Thoracic aorta (tissue), 2 donors: ENCODE results near the gene GLYR1. TPM values are rescaled to one million over a fixed set of nuclear protein-coding genes. Genes with fewer than 3 reads are reported as not detected.

Experiments
- ATAC-seq: fragments of 150-250 bp; one replicate; pipeline ENCODE4 v1.8.0; 2017; ENCODE audit warnings: low read depth; ENCODE audit not compliant: insufficient number of reproducible peaks, low FRiP score
- DNase-seq: peaks from one replicate; pipeline ENCODE4 v3.0.0-alpha.2; 2020; ENCODE audit warnings: low spot score
- H3K27ac ChIP-seq, 2 donors: fragments of 200-600 bp; sonication (generic); 1 replicate in 1 of 2; 2 replicates in 1 of 2; pipeline ENCODE4 v1.5.1; 2016; ENCODE audit warnings: mild to moderate bottlenecking in 2 of 2, moderate library complexity in 2 of 2
- H3K27me3 ChIP-seq: fragments of 200-600 bp; sonication (generic); replicated peaks from 2 replicates; pipeline ENCODE4 v1.6.0; 2016; ENCODE audit warnings: mild to moderate bottlenecking; ENCODE audit not compliant: insufficient read depth
- H3K36me3 ChIP-seq: fragments of 200-600 bp; sonication (generic); one replicate; pipeline ENCODE4 v1.5.1; 2016
- H3K4me1 ChIP-seq, 2 donors: fragments of 200-600 bp; sonication (generic); 1 replicate in 1 of 2; 2 replicates in 1 of 2; pipeline versions ENCODE4 v1.5.1 to v1.6.0; 2016; ENCODE audit warnings: low read depth in 2 of 2, mild to moderate bottlenecking in 1 of 2; ENCODE audit not compliant: control insufficient read depth in 1 of 2
- H3K4me3 ChIP-seq: fragments of 200-600 bp; sonication (generic); 2 replicates; pipeline ENCODE4 v1.5.1; 2016; ENCODE audit warnings: mild to moderate bottlenecking
- H3K9me3 ChIP-seq: fragments of 200-600 bp; sonication (generic); 2 replicates; pipeline ENCODE4 v1.5.1; 2016
- CTCF ChIP-seq: fragments of 200-600 bp; sonication (generic); IDR thresholded peaks from one replicate; pipeline ENCODE4 v1.5.1; 2019; ENCODE audit warnings: antibody characterized with exemption
- total RNA-seq, 2 donors: library from RNA; depleted of rRNA; stranded (reverse); fragments of >200 nt; gene quantifications; one replicate each; pipeline versions ENCODE4 v1.1.0 to v1.2.3, GENCODE V29; 2016

The GLYR1 gene
- total RNA-seq, 2 donors from 2014 or later, result 28.4 to 59.5 TPM

DNA sequence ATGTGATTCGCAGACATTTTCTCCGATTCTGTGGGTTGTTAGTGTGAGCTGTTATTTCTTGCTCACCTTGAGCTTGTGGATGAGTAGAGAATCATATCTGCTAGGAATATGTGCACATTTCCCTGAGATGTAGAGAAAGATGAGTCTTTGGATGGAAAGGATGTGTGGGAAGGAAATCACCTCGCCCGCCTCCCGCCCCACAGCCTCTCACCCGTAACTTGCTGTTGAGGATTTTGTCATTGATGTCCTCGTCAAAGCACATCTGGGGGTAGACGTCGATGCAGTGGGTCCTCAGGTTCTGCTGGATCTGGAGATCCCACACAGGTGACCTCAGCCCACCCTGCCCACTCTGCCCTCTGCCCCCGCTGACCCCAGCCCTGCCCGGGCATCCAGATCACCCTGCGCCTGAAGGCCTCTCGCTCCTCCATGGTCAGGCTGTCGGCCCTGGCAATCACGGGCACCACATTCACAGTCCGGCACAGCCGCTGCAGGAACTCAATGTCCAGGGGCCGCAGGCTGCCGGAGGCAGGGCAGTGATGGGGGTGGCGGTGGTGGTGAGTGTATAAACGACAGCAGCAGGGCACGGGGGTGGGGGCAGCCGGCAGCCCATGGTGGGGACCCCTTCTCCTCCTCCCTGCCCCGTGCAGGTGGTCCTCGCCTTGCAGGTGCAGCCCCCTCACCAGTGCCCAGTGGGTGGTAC lies 63.7 kb downstream of the GLYR1 start:
- Histone ChIP-seq H3K27ac (no peak overlapping the region), H3K27me3 (no peaks in the 10 kb centered on the region), H3K36me3 (no peaks in the 10 kb centered on the region), H3K4me1 (no peaks in the 10 kb centered on the region), H3K4me3 (no peak overlapping the region), H3K9me3 (no peaks in the 10 kb centered on the region)
- ATAC-seq (no peak), DNase-seq (no peak)
- TF ChIP-seq CTCF, result no peak

- H3K9me3 ChIP-seq, result no peaks in the 10 kb centered on the region
- ATAC-seq, result no peak
- H3K4me1 ChIP-seq, result no peaks in the 10 kb centered on the region
Observed at GRCh38 chr16:4780235-4780634, 66.9 kb downstream of the GLYR1 start.

DNA sequence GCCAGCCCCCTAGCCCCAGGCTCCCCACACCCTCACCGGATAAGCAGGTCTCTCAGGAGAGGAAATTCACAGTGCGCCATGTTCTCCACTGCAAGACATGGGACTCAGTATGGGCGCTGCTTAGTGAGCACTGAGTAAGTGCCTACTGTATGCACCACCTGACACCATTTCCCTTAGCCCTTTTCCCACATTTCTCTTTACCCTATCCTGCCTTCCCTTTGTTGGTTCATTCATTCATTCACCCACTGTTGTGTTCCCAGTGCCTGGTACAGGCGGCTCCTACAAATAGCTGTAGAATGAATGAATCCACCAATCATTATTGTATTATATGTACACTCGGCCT lies 69.1 kb downstream of the GLYR1 start:
- no peaks in the 10 kb centered on the region for H3K4me1 ChIP-seq
- H3K4me3 ChIP-seq, result no peak overlapping the region
- H3K9me3 ChIP-seq, result no peaks in the 10 kb centered on the region
- H3K36me3 ChIP-seq, result no peaks in the 10 kb centered on the region
- no peaks in the 10 kb centered on the region for H3K27me3 ChIP-seq
- DNase-seq, result no peak
- ATAC-seq, result no peak
- H3K27ac ChIP-seq, result no peak overlapping the region
- no peak for TF ChIP-seq CTCF

More at GRCh38 chr16:4780235-4780634, 66.9 kb downstream of the GLYR1 start:
- no peaks in the 10 kb centered on the region for H3K27me3 ChIP-seq
- H3K36me3 ChIP-seq, result no peaks in the 10 kb centered on the region
- no peak overlapping the region for H3K27ac ChIP-seq
- no peak for TF ChIP-seq CTCF
- no peak overlapping the region for H3K4me3 ChIP-seq
- no peak for DNase-seq

DNA sequence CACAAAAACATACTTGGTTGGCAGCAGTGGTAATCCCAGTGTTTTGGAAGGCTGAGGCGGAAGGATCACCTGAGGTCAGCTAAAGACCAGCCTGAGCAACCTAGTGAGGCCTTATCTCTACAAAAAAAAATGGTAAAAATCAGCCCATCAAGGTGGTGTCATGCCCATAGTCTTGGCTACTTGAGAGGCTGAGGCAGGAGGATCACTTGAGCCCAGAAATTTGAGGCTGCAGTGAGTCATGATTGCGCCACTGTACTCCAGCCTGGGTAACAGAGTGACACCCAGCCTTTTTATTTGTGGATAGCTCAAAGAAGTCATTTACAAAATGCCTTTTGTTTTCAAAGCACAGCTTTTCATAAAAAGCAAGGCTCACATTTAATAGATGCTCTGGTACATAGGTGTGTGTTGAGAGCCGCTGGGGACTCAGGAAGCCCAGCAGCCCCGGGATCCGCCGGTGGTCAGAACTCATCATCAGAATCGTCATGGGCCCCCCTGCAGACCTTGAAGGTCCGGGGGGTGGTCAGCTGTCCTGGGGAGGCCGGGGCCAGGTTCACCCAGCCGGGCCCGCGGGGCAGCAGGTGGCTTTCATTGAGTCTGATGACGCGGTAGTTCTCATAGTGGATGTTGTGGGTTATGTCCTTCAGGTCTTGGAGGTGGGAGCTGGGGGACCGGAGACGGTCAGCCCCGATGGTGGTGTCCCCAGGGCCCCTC lies 69.6 kb downstream of the GLYR1 start:
- no peaks in the 10 kb centered on the region for H3K9me3 ChIP-seq
- TF ChIP-seq CTCF, result no peak

DNA sequence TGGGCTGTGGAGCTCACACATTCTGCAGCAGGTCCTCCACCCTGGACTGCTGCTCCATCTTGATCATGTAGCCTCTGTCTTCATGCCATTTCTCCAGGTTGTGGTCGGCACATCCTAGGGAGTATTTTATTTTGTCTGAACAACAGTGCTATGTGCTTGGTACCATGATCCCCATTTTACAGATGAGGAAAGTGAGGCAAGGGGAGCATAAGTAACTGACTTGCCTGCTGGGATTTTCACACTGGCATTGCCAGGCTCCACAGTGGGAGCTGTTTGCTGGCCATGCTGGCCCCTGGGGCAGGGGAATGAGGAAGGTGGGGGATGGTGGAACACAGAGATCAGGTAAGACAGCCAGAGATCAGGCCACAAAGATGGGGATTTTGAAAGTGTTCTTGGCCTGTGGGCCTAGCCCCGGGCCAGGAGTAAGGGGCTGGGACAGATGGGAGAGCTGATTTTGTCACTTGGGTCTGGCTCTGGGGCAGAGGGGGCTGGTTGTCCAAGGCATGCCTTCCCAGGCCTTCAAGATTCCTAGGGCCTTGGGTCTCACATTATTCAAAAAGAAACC lies 70.9 kb downstream of the GLYR1 start:
- H3K36me3 ChIP-seq, result no peaks in the 10 kb centered on the region
- H3K27me3 ChIP-seq, result no peaks in the 10 kb centered on the region
- no peak for TF ChIP-seq CTCF
- ATAC-seq (no peak), DNase-seq (no peak)
- no peak overlapping the region for H3K27ac ChIP-seq
- H3K4me1 ChIP-seq, result no peaks in the 10 kb centered on the region
- no peaks in the 10 kb centered on the region for H3K9me3 ChIP-seq
- H3K4me3 ChIP-seq, result no peak overlapping the region

More for the DNA sequence above, 69.6 kb downstream of the GLYR1 start:
- no peaks in the 10 kb centered on the region for H3K27me3 ChIP-seq
- no peak overlapping the region for H3K27ac ChIP-seq
- H3K36me3 ChIP-seq, result no peaks in the 10 kb centered on the region
- no peaks in the 10 kb centered on the region for H3K4me1 ChIP-seq
- H3K4me3 ChIP-seq, result no peak overlapping the region
- ATAC-seq, result no peak
- DNase-seq, result no peak
